GM12875 (cell line): ENCODE results near the gene ST6GALNAC3.

Experiments
- H3K4me3 ChIP-seq: one replicate; pipeline ENCODE4 v1.5.1; 2011; ENCODE audit warnings: low read depth, low read length, control low read depth
- TF ChIP-seq, protein P1 (sequence below): IDR thresholded peaks from 2 replicates; pipeline ENCODE4 v1.5.1; 2011; ENCODE audit warnings: low read depth, mild to moderate bottlenecking, control low read depth, inconsistent platforms, low read length, moderate library complexity, borderline replicate concordance; ENCODE audit not compliant: insufficient read depth

The ST6GALNAC3 gene

DNA sequence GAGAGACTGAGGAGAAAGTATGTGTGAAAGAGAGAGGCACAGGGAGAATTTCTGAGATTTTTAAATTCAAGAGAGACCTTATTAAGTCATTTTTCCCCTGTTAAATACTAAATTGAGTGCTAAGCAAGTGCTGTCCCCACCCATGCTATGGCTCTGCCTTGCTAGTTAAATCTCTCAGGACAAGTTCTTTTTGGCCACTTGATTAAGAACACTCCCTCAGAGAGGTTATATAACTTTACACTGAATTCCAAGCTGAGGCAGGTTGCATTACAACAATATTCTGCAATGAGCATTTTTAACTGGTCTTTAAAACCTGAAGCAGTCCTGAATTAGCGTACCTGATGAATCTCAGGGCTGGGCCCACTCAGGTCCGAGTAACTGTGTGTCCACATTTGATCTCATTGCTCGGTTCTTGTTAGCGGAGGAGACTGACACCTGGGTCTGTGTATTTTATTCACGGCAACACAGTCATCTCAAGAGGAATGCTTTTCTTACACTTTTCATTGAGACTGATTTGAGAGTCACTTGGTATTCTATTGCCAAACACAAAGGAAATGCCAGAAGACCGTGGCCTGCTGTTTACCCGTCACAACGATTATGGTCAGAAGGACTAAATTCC, 605.1 kb downstream of the ST6GALNAC3 start:
- H3K4me3 ChIP-seq = no peak overlapping the region
- TF ChIP-seq, protein P1, sequence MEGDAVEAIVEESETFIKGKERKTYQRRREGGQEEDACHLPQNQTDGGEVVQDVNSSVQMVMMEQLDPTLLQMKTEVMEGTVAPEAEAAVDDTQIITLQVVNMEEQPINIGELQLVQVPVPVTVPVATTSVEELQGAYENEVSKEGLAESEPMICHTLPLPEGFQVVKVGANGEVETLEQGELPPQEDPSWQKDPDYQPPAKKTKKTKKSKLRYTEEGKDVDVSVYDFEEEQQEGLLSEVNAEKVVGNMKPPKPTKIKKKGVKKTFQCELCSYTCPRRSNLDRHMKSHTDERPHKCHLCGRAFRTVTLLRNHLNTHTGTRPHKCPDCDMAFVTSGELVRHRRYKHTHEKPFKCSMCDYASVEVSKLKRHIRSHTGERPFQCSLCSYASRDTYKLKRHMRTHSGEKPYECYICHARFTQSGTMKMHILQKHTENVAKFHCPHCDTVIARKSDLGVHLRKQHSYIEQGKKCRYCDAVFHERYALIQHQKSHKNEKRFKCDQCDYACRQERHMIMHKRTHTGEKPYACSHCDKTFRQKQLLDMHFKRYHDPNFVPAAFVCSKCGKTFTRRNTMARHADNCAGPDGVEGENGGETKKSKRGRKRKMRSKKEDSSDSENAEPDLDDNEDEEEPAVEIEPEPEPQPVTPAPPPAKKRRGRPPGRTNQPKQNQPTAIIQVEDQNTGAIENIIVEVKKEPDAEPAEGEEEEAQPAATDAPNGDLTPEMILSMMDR = no peak

DNA sequence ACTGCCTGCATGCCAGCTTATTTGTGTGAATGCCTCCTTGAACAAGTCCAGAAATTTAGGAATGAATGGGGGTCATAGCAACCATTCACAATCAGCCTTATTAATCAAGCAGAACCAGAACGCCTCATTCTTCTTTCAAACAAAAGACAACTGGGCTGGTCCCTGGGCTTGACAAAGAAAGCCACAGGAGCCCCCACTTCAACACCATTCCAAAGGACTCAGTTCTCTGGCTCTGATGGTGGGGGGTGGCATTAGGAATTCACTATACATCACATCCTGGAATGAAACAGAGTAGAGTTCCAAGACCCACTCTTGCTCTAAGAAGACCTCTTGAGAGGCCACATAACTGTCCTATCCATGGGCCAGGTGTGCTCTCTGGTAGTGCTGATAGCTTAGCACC, 606.1 kb downstream of the ST6GALNAC3 start:
- TF ChIP-seq, protein P1 = no peak
- no peak overlapping the region for H3K4me3 ChIP-seq

DNA sequence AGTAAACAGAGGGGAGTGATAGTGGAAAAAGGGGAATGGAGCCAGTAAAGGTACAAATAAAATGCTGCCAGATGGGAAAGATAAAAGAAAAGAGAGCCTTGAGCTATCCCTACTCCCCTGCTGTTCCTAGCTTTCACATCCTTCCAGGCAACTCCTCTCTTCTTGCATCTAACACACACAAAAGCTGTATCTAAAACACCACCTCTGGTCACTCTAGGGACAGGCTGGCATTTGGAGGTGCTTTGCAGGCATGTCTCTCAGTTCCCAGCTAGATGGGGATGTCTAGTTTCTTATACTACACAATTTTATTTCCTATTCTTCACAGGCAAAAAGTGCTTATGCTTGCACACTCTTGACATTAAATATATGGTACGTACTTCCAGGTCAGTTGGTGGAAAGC, 607.6 kb downstream of the ST6GALNAC3 start:
- TF ChIP-seq, protein P1 = no peak
- no peak overlapping the region for H3K4me3 ChIP-seq
